Upper lobe of right lung (tissue), 1 donor: ENCODE measurements around the gene PEX6. TPM values are rescaled to one million over a fixed set of nuclear protein-coding genes. Genes with fewer than 3 reads are reported as not detected.
"Not testable (repeated sequence)": the region's sequence is repeated elsewhere in the genome, so short reads cannot be mapped to it uniquely, and the experiment has no call there.

Source experiments
- ATAC-seq: fragments of 200-7000 bp; cut with Tn5 transposase; one replicate; pipeline ENCODE4 v1.9.1; 2020; ENCODE audit warnings: mild to moderate bottlenecking, moderate library complexity
- DNase-seq: peaks from one replicate; pipeline ENCODE4 v3.0.0-alpha.2; 2020
- H3K27ac ChIP-seq: fragments of 200-600 bp; one replicate; pipeline ENCODE4 v1.8.0; 2022
- H3K27me3 ChIP-seq: fragments of 200-600 bp; one replicate; pipeline ENCODE4 v1.8.0; 2022; ENCODE audit warnings: mild to moderate bottlenecking
- H3K36me3 ChIP-seq: fragments of 200-600 bp; one replicate; pipeline ENCODE4 v1.8.0; 2022
- H3K4me1 ChIP-seq: fragments of 200-600 bp; one replicate; pipeline ENCODE4 v1.8.0; 2022
- H3K4me3 ChIP-seq: fragments of 200-600 bp; one replicate; pipeline ENCODE4 v1.8.0; 2022; ENCODE audit warnings: mild to moderate bottlenecking
- H3K9me3 ChIP-seq: fragments of 200-600 bp; one replicate; pipeline ENCODE4 v1.8.0; 2022
- CTCF ChIP-seq: fragments of 200-600 bp; IDR thresholded peaks from one replicate; pipeline ENCODE4 v1.8.0; 2022; ENCODE audit warnings: antibody characterized with exemption
- intact Hi-C: fragments of 100-400 bp; cut with DNase I; formaldehyde crosslinking; loops from one replicate; pipeline ENCODE4 v1.11.0; 2022
- total RNA-seq: library from RNA; stranded (reverse); fragmentation: NEBNext Ultra II Directional; extraction: Animal tissue kit (Norgen Biotek cat#: 25700); gene quantifications from one replicate; pipeline ENCODE4 v1.2.1, GENCODE V29; 2021
- donor health status: DM: no; HTN: yes; CAD: no; lungs with severe emphysema.

Gene PEX6
- total RNA-seq, 1 donor from 2014 or later, result 30.4 TPM

GRCh38 chr6:43007126-43007525 is 28.1 kb upstream of the PEX6 start:
- ATAC-seq, result no peak
- H3K27me3 ChIP-seq, result no peaks in the 10 kb centered on the region
- intact Hi-C loops, result no loop called here
- no peaks in the 10 kb centered on the region for H3K4me1 ChIP-seq
- peaks cover 56% of the 10 kb centered on the region for H3K36me3 ChIP-seq
- TF ChIP-seq CTCF, result no peak
- H3K9me3 ChIP-seq, result no peaks in the 10 kb centered on the region
- no peak for DNase-seq
- H3K27ac ChIP-seq, result no peak overlapping the region
- H3K4me3 ChIP-seq, result no peak overlapping the region

GRCh38 chr6:43006251-43006650 is 27.3 kb upstream of the PEX6 start:
- intact Hi-C loops, result no loop called here
- H3K36me3 ChIP-seq, result peaks cover 47% of the 10 kb centered on the region

GRCh38 chr6:43005844-43006243 is 26.9 kb upstream of the PEX6 start:
- intact Hi-C loops, result no loop called here
- Histone ChIP-seq H3K27ac (no peak overlapping the region), H3K4me1 (no peaks in the 10 kb centered on the region), H3K27me3 (no peaks in the 10 kb centered on the region), H3K4me3 (no peak overlapping the region), H3K9me3 (no peaks in the 10 kb centered on the region), H3K36me3 (peaks cover 43% of the 10 kb centered on the region)
- TF ChIP-seq CTCF, result no peak
- DNase-seq (no peak), ATAC-seq (no peak)

More at GRCh38 chr6:43006251-43006650, 27.3 kb upstream of the PEX6 start:
- no peaks in the 10 kb centered on the region for H3K4me1 ChIP-seq
- H3K4me3 ChIP-seq, result no peak overlapping the region
- DNase-seq (no peak), ATAC-seq (no peak)
- TF ChIP-seq CTCF, result no peak
- H3K27me3 ChIP-seq, result no peaks in the 10 kb centered on the region
- no peaks in the 10 kb centered on the region for H3K9me3 ChIP-seq
- no peak overlapping the region for H3K27ac ChIP-seq

GRCh38 chr6:43001843-43002242 is 22.9 kb upstream of the PEX6 start:
- Histone ChIP-seq H3K27ac (no peak overlapping the region), H3K4me1 (no peaks in the 10 kb centered on the region), H3K36me3 (peaks cover 4% of the 10 kb centered on the region), H3K27me3 (no peaks in the 10 kb centered on the region), H3K9me3 (no peaks in the 10 kb centered on the region), H3K4me3 (no peak overlapping the region)
- no peak for TF ChIP-seq CTCF
- intact Hi-C loops, result no loop called here
- no peak for ATAC-seq
- DNase-seq, result no peak

GRCh38 chr6:42998205-42998604 is 19.2 kb upstream of the PEX6 start:
- H3K27ac ChIP-seq, H3K27me3 ChIP-seq, H3K36me3 ChIP-seq, H3K4me3 ChIP-seq, H3K9me3 ChIP-seq, DNase-seq, H3K4me1 ChIP-seq, ATAC-seq, intact Hi-C loops: not testable (repeated sequence)

GRCh38 chr6:42996513-42996912 is 17.5 kb upstream of the PEX6 start:
- peaks cover 5% of the 10 kb centered on the region for H3K36me3 ChIP-seq
- ATAC-seq (no peak), DNase-seq (no peak)
- no peak for TF ChIP-seq CTCF
- H3K27ac ChIP-seq, result no peak overlapping the region
- no peaks in the 10 kb centered on the region for H3K27me3 ChIP-seq
- intact Hi-C loops, result no loop called here
- H3K4me3 ChIP-seq, result no peak overlapping the region
- H3K4me1 ChIP-seq, result no peaks in the 10 kb centered on the region
- H3K9me3 ChIP-seq, result no peaks in the 10 kb centered on the region
